Lower leg skin (tissue), 3 donors: ENCODE data around the gene PABPN1L.

Source experiments
- POLR2A ChIP-seq, 2 donors: fragments of 450-650 bp; IDR thresholded peaks; one replicate each; pipeline ENCODE4 v1.6.1; 2016 to 2017; ENCODE audit warnings: antibody characterized with exemption in 2 of 2, mild to moderate bottlenecking in 1 of 2, moderate library complexity in 1 of 2
- TF ChIP-seq, protein P1 (sequence below), 3 donors: fragments of 450-650 bp; IDR thresholded peaks; one replicate each; pipeline ENCODE4 v1.5.1; 2016; ENCODE audit warnings: antibody characterized with exemption in 3 of 3, mild to moderate bottlenecking in 3 of 3, moderate library complexity in 2 of 3

DNA sequence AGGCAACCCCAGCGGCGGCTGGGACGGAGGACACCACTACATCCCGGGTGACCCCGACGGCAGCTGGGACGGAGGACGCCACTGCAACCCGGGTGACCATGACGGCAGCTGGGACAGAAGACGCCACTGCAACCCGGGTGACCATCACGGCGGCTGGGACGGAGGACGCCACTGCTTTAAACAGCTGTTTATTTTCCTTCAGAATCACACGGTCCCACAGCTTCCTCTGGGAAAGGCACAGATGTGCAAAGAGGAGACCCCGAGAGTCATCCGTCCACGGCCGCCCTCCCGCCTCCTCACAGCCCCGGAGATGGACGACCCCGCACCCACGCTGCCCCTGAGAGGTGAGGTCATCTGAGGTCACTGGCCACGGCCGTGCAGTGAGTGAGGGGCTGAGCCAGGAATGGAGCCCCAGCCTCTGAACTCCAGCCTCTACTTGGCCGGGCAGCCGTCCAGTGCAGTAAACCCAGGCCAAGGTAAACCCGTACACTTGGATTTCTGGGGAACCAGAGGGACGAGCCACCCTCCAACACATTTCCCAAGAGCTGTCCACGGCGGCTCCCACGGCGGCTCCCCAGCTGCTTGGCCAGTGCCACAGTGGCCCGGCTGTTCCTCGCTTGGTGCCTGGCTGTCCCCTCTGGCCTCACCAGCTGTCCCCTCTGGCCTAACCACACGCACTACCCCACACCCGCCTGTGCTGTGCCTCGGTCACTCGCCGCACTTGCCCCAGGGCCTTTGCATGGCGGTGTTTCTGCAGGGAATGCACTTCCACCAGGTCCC is 43.2 kb upstream of the PABPN1L start:
- TF ChIP-seq, protein P1, sequence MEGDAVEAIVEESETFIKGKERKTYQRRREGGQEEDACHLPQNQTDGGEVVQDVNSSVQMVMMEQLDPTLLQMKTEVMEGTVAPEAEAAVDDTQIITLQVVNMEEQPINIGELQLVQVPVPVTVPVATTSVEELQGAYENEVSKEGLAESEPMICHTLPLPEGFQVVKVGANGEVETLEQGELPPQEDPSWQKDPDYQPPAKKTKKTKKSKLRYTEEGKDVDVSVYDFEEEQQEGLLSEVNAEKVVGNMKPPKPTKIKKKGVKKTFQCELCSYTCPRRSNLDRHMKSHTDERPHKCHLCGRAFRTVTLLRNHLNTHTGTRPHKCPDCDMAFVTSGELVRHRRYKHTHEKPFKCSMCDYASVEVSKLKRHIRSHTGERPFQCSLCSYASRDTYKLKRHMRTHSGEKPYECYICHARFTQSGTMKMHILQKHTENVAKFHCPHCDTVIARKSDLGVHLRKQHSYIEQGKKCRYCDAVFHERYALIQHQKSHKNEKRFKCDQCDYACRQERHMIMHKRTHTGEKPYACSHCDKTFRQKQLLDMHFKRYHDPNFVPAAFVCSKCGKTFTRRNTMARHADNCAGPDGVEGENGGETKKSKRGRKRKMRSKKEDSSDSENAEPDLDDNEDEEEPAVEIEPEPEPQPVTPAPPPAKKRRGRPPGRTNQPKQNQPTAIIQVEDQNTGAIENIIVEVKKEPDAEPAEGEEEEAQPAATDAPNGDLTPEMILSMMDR (IDR thresholded peaks at IDR 0.05) = no peak
- TF ChIP-seq POLR2A (IDR thresholded peaks at IDR 0.05) = no peak
